Spleen (tissue), 7 donors: ENCODE measurements around the gene C1QTNF2.

Experiments
- POLR2A ChIP-seq, 3 donors: fragments of 450-650 bp; IDR thresholded peaks; one replicate each; pipeline ENCODE4 v1.5.1; 2017; ENCODE audit warnings: antibody characterized with exemption in 3 of 3, mild to moderate bottlenecking in 1 of 3
- POLR2AphosphoS5 ChIP-seq, 3 donors: sonication (generic); formaldehyde crosslinking; IDR thresholded peaks; one replicate each; pipeline ENCODE4 v1.5.1; 2017; ENCODE audit warnings: antibody characterized with exemption in 3 of 3
- TF ChIP-seq, protein P1 (sequence below), 11 experiments: fragments of 200-600 bp in 7 of 11; fragments of 450-650 bp in 4 of 11; sonication (generic) in 4 of 11; IDR thresholded peaks in 8 of 11; conservative IDR thresholded peaks in 3 of 11; 1 replicate in 7 of 11; 2 replicates in 4 of 11; pipeline versions ENCODE4 v1.4.0 to v1.8.0; 2016 to 2021; ENCODE audit warnings: antibody characterized with exemption in 11 of 11, inconsistent platforms in 4 of 11, mild to moderate bottlenecking in 1 of 11
- donor health status: DM: no; HTN: no; CAD: no; lungs with moderate emphysema.
- donor health status: DM: no; HTN: no; CAD: no.
- donor health status: DM: no; HTN: no; CAD: no.

GRCh38 chr5:160377651-160378050 is 7.2 kb upstream of the C1QTNF2 start:
- TF ChIP-seq, protein P1, sequence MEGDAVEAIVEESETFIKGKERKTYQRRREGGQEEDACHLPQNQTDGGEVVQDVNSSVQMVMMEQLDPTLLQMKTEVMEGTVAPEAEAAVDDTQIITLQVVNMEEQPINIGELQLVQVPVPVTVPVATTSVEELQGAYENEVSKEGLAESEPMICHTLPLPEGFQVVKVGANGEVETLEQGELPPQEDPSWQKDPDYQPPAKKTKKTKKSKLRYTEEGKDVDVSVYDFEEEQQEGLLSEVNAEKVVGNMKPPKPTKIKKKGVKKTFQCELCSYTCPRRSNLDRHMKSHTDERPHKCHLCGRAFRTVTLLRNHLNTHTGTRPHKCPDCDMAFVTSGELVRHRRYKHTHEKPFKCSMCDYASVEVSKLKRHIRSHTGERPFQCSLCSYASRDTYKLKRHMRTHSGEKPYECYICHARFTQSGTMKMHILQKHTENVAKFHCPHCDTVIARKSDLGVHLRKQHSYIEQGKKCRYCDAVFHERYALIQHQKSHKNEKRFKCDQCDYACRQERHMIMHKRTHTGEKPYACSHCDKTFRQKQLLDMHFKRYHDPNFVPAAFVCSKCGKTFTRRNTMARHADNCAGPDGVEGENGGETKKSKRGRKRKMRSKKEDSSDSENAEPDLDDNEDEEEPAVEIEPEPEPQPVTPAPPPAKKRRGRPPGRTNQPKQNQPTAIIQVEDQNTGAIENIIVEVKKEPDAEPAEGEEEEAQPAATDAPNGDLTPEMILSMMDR (IDR thresholded peaks at IDR 0.05 in 8 of 11, conservative IDR thresholded peaks at IDR 0.05 in 3 of 11) = no peak
- TF ChIP-seq POLR2AphosphoS5 (IDR thresholded peaks at IDR 0.05) (no peak), POLR2A (IDR thresholded peaks at IDR 0.05) (no peak)
